HepG2 (cell line): ENCODE data around the gene BABAM2. TPM values are rescaled to one million over a fixed set of nuclear protein-coding genes. Genes with fewer than 3 reads are reported as not detected.

Experiments
- CREB1 ChIP-seq, 2 experiments: fragments of 450-650 bp in 1 of 2; IDR thresholded peaks; 2 replicates each; pipeline ENCODE4 v1.6.1; 2016 to 2017; ENCODE audit warnings: control low read depth in 1 of 2, mild to moderate bottlenecking in 1 of 2, missing compliant biosample characterization in 1 of 2, missing genetic modification characterization in 1 of 2
- FOXK1 ChIP-seq: sonication (generic); formaldehyde crosslinking; IDR thresholded peaks from 2 replicates; pipeline ENCODE4 v1.4.0; 2020; ENCODE audit warnings: low read depth, missing genetic modification reagents, borderline replicate concordance
- HOXA9 ChIP-seq: sonication (generic); formaldehyde crosslinking; IDR thresholded peaks from 2 replicates; pipeline ENCODE4 v1.8.1; 2022; ENCODE audit warnings: missing genetic modification reagents, mild to moderate bottlenecking, moderate library complexity, borderline replicate concordance
- SALL1 ChIP-seq: sonication (generic); formaldehyde crosslinking; IDR thresholded peaks from 2 replicates; pipeline ENCODE4 v1.8.0; 2022; ENCODE audit warnings: mild to moderate bottlenecking, missing genetic modification reagents
- ZKSCAN5 ChIP-seq: sonication (generic); formaldehyde crosslinking; IDR thresholded peaks from 2 replicates; pipeline ENCODE4 v1.5.1; 2020; ENCODE audit warnings: mild to moderate bottlenecking, missing genetic modification reagents
- ZNF383 ChIP-seq: sonication (generic); formaldehyde crosslinking; IDR thresholded peaks from 2 replicates; pipeline ENCODE4 v1.4.0; 2020; ENCODE audit warnings: missing genetic modification reagents, mild to moderate bottlenecking, borderline replicate concordance
- ZNF577 ChIP-seq: sonication (generic); formaldehyde crosslinking; IDR thresholded peaks from 2 replicates; pipeline ENCODE4 v1.4.0; 2020; ENCODE audit warnings: mild to moderate bottlenecking, low read depth, missing genetic modification reagents, borderline replicate concordance
- ZNF615 ChIP-seq: sonication (generic); formaldehyde crosslinking; IDR thresholded peaks from 2 replicates; pipeline ENCODE4 v1.5.0; 2020; ENCODE audit warnings: mild to moderate bottlenecking, missing genetic modification reagents, borderline replicate concordance
- ZNF720 ChIP-seq: sonication (generic); formaldehyde crosslinking; IDR thresholded peaks from 2 replicates; pipeline ENCODE4 v1.4.0; 2020; ENCODE audit warnings: missing genetic modification reagents
- ZNF777 ChIP-seq: sonication (generic); formaldehyde crosslinking; IDR thresholded peaks from 2 replicates; pipeline ENCODE4 v1.4.0; 2020; ENCODE audit warnings: missing genetic modification reagents
- polyA plus RNA-seq, 8 experiments: library from polyadenylated mRNA; depleted of rRNA in 3 of 8; stranded (reverse) in 7 of 8; unstranded in 1 of 8; fragments of >200 nt; fragmentation: Illumina TruSeq in 4 of 8; extraction: Trizol in 4 of 8; gene quantifications; 2 replicates each; pipeline versions ENCODE4 v1.2.1 to v1.2.3, GENCODE V29; 2011 to 2016; ENCODE audit warnings: low read depth in 4 of 8, missing spikeins in 1 of 8, mixed read lengths in 1 of 8; ENCODE audit not compliant: insufficient read depth in 1 of 8
- total RNA-seq, 5 experiments: library from RNA; depleted of rRNA; stranded (reverse); fragments of >200 nt; fragmentation: Illumina TruSeq; extraction: Trizol; gene quantifications; 2 replicates each; pipeline ENCODE4 v1.2.3, GENCODE V29; 2016; ENCODE audit warnings: low read depth in 1 of 5
- TF ChIP-seq, protein P1 (sequence below): sonication (generic); formaldehyde crosslinking; IDR thresholded peaks from 2 replicates; pipeline ENCODE4 v1.4.0; 2020; ENCODE audit warnings: missing genetic modification reagents
- TF ChIP-seq, protein P2 (sequence below): sonication (generic); formaldehyde crosslinking; IDR thresholded peaks from 2 replicates; pipeline ENCODE4 v1.9.0; 2022; ENCODE audit warnings: missing genetic modification reagents, mild to moderate bottlenecking, borderline replicate concordance
- TF ChIP-seq, protein P3 (sequence below): sonication (generic); formaldehyde crosslinking; IDR thresholded peaks from 2 replicates; pipeline ENCODE4 v1.4.0; 2020; ENCODE audit warnings: missing genetic modification reagents
- TF ChIP-seq, protein P4 (sequence below): IDR thresholded peaks from 2 replicates; pipeline ENCODE4 v1.6.1; 2016
- TF ChIP-seq, protein P5 (sequence below): sonication (generic); formaldehyde crosslinking; IDR thresholded peaks from 2 replicates; pipeline ENCODE4 v1.4.0; 2020; ENCODE audit warnings: mild to moderate bottlenecking, missing genetic modification reagents
- TF ChIP-seq, protein P6 (sequence below): sonication (generic); formaldehyde crosslinking; IDR thresholded peaks from 2 replicates; pipeline ENCODE4 v1.4.0; 2020; ENCODE audit warnings: missing genetic modification reagents, borderline replicate concordance

BABAM2 gene
- total and polyA plus RNA-seq, 2 of the 13 experiments (the other 11 are each of a cell fraction or from before 2014, with no cell fraction given): 24.9 to 28.0 TPM

DNA sequence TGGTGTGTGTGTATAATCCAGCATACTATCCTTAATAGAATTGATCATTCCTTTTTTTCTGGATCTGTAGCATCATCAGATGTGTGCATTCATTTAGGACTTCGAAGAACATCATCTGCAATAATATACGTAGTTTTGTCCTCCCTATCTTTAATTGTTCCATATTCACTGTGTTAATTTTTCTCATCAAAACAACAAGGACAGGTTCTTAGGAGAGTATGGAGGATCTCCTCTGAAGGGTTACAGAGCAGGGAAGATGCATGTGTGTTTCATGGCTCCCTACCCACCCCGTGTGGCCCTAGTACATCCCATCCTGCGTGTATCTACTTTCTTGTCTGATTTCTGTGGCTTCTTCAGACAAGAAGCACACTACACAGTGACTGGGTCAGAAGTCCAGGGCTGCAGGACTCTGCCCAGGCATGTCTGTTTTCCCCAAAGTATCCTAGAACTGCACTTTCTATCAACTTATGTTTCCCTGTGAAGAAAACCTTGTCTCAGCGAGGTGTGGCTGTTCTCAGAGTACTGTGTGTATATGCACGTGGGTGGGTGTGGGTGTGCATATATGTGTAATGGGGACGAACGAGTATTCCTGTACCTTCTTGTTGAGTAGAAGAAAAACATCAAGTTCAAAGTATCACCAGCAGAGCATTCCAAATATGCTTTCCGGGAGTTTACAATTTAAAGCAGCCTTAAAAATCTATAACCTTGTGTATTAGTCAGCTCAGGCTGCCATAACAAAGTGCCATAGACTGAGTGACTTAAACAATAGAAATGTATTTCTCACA lies 281.8 kb downstream of the BABAM2 start (continued):
- no peak for TF ChIP-seq ZNF720 (CRISPR knock-in tag)
- no peak for TF ChIP-seq FOXK1 (CRISPR knock-in tag)
- TF ChIP-seq, protein P1, sequence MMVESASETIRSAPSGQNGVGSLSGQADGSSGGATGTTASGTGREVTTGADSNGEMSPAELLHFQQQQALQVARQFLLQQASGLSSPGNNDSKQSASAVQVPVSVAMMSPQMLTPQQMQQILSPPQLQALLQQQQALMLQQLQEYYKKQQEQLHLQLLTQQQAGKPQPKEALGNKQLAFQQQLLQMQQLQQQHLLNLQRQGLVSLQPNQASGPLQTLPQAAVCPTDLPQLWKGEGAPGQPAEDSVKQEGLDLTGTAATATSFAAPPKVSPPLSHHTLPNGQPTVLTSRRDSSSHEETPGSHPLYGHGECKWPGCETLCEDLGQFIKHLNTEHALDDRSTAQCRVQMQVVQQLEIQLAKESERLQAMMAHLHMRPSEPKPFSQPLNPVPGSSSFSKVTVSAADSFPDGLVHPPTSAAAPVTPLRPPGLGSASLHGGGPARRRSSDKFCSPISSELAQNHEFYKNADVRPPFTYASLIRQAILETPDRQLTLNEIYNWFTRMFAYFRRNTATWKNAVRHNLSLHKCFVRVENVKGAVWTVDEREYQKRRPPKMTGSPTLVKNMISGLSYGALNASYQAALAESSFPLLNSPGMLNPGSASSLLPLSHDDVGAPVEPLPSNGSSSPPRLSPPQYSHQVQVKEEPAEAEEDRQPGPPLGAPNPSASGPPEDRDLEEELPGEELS (CRISPR knock-in tag): no peak
- TF ChIP-seq ZNF577 (CRISPR knock-in tag): no peak
- TF ChIP-seq, protein P2, sequence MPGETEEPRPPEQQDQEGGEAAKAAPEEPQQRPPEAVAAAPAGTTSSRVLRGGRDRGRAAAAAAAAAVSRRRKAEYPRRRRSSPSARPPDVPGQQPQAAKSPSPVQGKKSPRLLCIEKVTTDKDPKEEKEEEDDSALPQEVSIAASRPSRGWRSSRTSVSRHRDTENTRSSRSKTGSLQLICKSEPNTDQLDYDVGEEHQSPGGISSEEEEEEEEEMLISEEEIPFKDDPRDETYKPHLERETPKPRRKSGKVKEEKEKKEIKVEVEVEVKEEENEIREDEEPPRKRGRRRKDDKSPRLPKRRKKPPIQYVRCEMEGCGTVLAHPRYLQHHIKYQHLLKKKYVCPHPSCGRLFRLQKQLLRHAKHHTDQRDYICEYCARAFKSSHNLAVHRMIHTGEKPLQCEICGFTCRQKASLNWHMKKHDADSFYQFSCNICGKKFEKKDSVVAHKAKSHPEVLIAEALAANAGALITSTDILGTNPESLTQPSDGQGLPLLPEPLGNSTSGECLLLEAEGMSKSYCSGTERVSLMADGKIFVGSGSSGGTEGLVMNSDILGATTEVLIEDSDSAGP: no peak
- TF ChIP-seq, protein P3, sequence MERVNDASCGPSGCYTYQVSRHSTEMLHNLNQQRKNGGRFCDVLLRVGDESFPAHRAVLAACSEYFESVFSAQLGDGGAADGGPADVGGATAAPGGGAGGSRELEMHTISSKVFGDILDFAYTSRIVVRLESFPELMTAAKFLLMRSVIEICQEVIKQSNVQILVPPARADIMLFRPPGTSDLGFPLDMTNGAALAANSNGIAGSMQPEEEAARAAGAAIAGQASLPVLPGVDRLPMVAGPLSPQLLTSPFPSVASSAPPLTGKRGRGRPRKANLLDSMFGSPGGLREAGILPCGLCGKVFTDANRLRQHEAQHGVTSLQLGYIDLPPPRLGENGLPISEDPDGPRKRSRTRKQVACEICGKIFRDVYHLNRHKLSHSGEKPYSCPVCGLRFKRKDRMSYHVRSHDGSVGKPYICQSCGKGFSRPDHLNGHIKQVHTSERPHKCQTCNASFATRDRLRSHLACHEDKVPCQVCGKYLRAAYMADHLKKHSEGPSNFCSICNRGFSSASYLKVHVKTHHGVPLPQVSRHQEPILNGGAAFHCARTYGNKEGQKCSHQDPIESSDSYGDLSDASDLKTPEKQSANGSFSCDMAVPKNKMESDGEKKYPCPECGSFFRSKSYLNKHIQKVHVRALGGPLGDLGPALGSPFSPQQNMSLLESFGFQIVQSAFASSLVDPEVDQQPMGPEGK (CRISPR knock-in tag): 0 out of 2 replicates have a peak, but pooled peaks have one; percentile 20
- no peak for TF ChIP-seq ZNF615
- no peak for TF ChIP-seq ZKSCAN5 (CRISPR knock-in tag)
- peak; percentile 53; the same call in 1 of the 2 replicates for TF ChIP-seq SALL1 (CRISPR knock-in tag)
- no peak for TF ChIP-seq ZNF777 (CRISPR knock-in tag)
- TF ChIP-seq, protein P4, sequence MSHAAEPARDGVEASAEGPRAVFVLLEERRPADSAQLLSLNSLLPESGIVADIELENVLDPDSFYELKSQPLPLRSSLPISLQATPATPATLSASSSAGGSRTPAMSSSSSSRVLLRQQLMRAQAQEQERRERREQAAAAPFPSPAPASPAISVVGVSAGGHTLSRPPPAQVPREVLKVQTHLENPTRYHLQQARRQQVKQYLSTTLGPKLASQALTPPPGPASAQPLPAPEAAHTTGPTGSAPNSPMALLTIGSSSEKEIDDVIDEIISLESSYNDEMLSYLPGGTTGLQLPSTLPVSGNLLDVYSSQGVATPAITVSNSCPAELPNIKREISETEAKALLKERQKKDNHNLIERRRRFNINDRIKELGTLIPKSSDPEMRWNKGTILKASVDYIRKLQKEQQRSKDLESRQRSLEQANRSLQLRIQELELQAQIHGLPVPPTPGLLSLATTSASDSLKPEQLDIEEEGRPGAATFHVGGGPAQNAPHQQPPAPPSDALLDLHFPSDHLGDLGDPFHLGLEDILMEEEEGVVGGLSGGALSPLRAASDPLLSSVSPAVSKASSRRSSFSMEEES (CRISPR knock-in tag): no peak
- TF ChIP-seq CREB1 (IDR thresholded peaks at IDR 0.05): no peak
- no peak for TF ChIP-seq CREB1 (CRISPR knock-in tag; IDR thresholded peaks at IDR 0.05)
- TF ChIP-seq, protein P5, sequence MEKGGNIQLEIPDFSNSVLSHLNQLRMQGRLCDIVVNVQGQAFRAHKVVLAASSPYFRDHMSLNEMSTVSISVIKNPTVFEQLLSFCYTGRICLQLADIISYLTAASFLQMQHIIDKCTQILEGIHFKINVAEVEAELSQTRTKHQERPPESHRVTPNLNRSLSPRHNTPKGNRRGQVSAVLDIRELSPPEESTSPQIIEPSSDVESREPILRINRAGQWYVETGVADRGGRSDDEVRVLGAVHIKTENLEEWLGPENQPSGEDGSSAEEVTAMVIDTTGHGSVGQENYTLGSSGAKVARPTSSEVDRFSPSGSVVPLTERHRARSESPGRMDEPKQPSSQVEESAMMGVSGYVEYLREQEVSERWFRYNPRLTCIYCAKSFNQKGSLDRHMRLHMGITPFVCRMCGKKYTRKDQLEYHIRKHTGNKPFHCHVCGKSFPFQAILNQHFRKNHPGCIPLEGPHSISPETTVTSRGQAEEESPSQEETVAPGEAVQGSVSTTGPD (CRISPR knock-in tag): no peak
- TF ChIP-seq ZNF383 (CRISPR knock-in tag): no peak
- TF ChIP-seq, protein P6, sequence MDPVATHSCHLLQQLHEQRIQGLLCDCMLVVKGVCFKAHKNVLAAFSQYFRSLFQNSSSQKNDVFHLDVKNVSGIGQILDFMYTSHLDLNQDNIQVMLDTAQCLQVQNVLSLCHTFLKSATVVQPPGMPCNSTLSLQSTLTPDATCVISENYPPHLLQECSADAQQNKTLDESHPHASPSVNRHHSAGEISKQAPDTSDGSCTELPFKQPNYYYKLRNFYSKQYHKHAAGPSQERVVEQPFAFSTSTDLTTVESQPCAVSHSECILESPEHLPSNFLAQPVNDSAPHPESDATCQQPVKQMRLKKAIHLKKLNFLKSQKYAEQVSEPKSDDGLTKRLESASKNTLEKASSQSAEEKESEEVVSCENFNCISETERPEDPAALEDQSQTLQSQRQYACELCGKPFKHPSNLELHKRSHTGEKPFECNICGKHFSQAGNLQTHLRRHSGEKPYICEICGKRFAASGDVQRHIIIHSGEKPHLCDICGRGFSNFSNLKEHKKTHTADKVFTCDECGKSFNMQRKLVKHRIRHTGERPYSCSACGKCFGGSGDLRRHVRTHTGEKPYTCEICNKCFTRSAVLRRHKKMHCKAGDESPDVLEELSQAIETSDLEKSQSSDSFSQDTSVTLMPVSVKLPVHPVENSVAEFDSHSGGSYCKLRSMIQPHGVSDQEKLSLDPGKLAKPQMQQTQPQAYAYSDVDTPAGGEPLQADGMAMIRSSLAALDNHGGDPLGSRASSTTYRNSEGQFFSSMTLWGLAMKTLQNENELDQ (CRISPR knock-in tag): no peak
- TF ChIP-seq HOXA9 (CRISPR knock-in tag): no peak
